Esophagus squamous epithelium (tissue), 4 donors: ENCODE results near the gene TMEM63C.

ENCODE experiments used
- CTCF ChIP-seq, 6 experiments: fragments of 450-650 bp in 4 of 6; fragments of 200-600 bp in 2 of 6; sonication (generic) in 2 of 6; IDR thresholded peaks; one replicate each; pipeline ENCODE4 v1.5.1; 2016 to 2019; ENCODE audit warnings: antibody characterized with exemption in 6 of 6, mild to moderate bottlenecking in 4 of 6, moderate library complexity in 4 of 6
- POLR2A ChIP-seq, 4 donors: fragments of 450-650 bp; IDR thresholded peaks; one replicate each; pipeline ENCODE4 v1.6.1; 2017; ENCODE audit warnings: antibody characterized with exemption in 4 of 4, mild to moderate bottlenecking in 4 of 4, moderate library complexity in 3 of 4

- no peak for TF ChIP-seq CTCF (IDR thresholded peaks at IDR 0.05)
- no peak for TF ChIP-seq POLR2A (IDR thresholded peaks at IDR 0.05)
Measured at GRCh38 chr14:77284066-77284465, 102.5 kb downstream of the TMEM63C start.
